ENCODE results near the gene UNC13B.

GRCh38 chr9:35229779-35230143, 68.0 kb downstream of the UNC13B start:
- TF ChIP-seq POLR2AphosphoS5 (IDR thresholded peaks at IDR 0.05; ENCODE audit: low read depth): no peak
- TF ChIP-seq JUNB (IDR thresholded peaks at IDR 0.05; ENCODE audit: unreplicated experiment): no peak
- no peak for TF ChIP-seq CTCF (conservative IDR thresholded peaks at IDR 0.05; ENCODE audit: low read depth in 2 of 2)
- no peak for TF ChIP-seq EZH2 (IDR thresholded peaks at IDR 0.05; ENCODE audit: low read depth, unreplicated experiment)
- no peak for TF ChIP-seq REST (IDR thresholded peaks at IDR 0.05; ENCODE audit: unreplicated experiment)
- no peak for TF ChIP-seq ZNF462 (CRISPR knock-in tag; IDR thresholded peaks at IDR 0.05)
- no peak for TF ChIP-seq ETS1 (IDR thresholded peaks at IDR 0.05)
- no peak for TF ChIP-seq EZH2phosphoT487 (IDR thresholded peaks at IDR 0.05; ENCODE audit: unreplicated experiment)
- no peak for TF ChIP-seq NANOG (IDR thresholded peaks at IDR 0.05; ENCODE audit: borderline replicate concordance)
